GM19239 (cell line): ENCODE data around the gene HIGD1C.
"Not testable (repeated sequence)": the region's sequence is repeated elsewhere in the genome, so short reads cannot be mapped to it uniquely, and the experiment has no call there.

Experiments used
- DNase-seq: peaks from one replicate; pipeline ENCODE4 v3.0.0; 2011; ENCODE audit warnings: low spot score; ENCODE audit not compliant: insufficient read length
- FAIRE-seq: peaks from 2 replicates; lab custom pipeline; 2011; peaks lifted over from hg19 to GRCh38; lab: Jason Lieb, UNC

The HIGD1C gene

DNA sequence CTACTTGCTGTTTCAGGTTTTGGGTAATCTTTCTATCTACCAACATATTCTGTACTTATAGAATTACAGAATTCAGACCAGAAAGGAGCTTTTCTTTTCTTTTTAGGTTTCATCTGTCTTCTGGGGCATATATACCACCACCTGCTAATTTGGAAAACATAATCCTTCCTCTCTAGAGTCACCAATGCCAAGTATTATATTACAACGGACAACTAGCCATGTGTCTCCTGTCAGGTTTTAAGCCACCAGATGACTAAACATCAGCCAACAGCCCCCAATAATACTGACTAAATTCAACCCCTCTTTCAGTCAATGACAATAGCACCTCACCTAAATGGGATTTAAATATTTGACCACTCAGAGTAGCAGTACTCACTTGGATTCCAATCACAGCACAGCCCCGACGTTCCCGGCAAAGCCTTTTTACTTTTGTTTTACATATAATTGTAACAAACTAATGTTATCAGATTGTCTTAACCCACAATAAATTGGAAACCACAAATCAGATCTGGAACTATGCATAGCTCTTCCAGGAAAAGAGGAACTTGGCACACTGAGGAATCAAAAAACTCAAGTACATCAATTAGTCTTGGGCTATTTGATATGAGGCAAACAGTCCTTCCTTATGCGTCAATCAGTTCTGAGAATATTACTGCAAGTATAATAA, 60.4 kb downstream of the HIGD1C start:
- DNase-seq (no peak), FAIRE-seq (no peak)

DNA sequence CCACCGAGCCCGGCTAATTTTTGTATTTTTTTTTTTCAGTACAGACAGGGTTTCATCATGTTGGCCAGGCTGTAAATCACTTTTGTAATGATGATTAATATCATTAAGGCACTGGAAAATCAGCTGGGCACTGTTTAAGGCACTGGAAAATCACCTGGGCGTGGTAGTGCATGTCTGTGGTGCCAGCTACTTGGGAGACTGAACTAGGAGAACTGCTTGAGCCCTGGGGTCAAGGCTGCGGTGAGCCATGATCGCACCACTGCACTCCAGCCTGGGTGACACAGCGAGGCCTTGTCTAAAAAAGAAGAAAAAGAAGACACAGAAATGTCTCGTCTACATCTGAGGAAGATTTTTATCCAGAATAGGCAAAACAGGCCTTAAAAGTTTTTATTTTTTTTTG, 61.1 kb downstream of the HIGD1C start:
- FAIRE-seq, result no peak
- no peak for DNase-seq

DNA sequence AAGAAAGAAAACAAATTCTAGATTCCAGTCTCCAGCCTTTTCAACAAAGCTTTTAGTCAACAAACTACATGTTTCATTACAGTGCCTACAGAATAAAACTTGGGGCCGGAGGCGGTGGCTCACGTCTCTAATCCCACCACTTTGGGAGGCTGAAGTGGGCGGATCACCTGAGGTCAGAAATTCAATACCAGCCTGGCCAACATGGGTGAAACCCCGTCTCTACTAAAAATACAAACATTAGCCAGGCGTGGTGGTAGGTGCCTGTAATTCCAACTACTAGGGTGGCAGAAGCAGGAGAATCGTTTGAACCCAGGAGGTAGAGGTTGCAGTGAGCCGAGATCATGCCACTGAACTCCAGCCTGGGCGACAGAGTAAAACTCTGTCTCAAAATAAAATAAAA, 62.1 kb downstream of the HIGD1C start:
- DNase-seq, FAIRE-seq: not testable (repeated sequence)

DNA sequence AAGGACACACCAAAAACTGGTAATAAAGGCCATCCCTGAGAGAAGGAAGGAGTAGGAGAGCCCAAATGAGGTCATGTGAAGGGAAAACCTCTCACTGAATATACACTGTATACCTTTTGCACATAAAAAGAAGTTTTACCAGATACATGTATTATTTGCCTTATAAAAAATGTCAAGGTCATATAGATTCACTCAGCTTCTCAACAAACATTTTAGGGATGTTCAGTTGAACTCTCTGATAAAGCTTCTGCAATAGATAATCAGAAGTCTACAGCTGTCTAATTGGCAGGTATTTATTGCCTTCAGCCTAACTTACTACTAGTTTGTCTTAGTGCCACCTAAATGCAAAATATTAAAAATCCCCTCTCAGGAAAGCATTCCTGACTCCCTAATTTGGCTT, 65.1 kb downstream of the HIGD1C start:
- FAIRE-seq (no peak), DNase-seq (no peak)

- DNase-seq (no peak), FAIRE-seq (no peak)
Measured at GRCh38 chr12:51018956-51019355, 66.6 kb downstream of the HIGD1C start.

DNA sequence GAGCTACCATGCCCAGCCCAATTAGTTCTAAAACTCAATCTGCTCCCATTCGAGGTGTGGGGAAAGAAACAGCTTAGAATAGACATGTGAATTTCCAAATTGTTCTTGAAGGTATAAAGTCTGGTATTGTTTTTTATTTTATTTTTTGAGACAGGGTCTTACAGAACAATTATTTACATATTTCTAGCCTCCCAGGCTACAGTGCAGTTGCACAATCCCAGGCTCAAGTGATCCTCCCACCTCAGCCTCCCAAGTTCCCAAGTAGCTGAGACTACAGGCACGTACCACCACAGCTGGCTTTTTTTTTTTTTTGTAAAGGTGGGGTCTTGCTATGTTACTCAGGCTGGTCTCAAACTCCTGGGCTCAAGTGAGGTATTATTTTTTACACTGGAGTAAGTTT, 67.6 kb downstream of the HIGD1C start:
- FAIRE-seq (no peak), DNase-seq (no peak)
